ENCODE data around the gene ZCCHC12.

GRCh38 chrX:118857006-118857405 is 33.4 kb downstream of the ZCCHC12 start:
- no peak for TF ChIP-seq CTCF (IDR thresholded peaks at IDR 0.05)
- no peak for TF ChIP-seq POLR2A (IDR thresholded peaks at IDR 0.05)
